PC-3 (cell line): ENCODE data around the gene KTI12. TPM values are rescaled to one million over a fixed set of nuclear protein-coding genes. Genes with fewer than 3 reads are reported as not detected.

Experiments used
- ATAC-seq: fragments of 200-7000 bp; cut with Tn5 transposase; 2 replicates; pipeline ENCODE4 v1.9.1; 2020; ENCODE audit warnings: mild to moderate bottlenecking, moderate library complexity
- BruUV-seq: library from RNA; stranded (reverse); fragments of 400-500 nt; replicated peaks from 2 replicates; lab custom pipeline; 2021; lab: Mats Ljungman, UMichigan
- CTCF ChIA-PET: fragments of 300-600 bp; sonication (Branson Sonifier 250); formaldehyde crosslinking; loops from one replicate; lab custom pipeline; 2022; ENCODE audit warnings: antibody characterized with exemption; lab: Charles Lee
- POLR2A ChIA-PET: fragments of 300-600 bp; sonication (Branson Sonifier 250); formaldehyde crosslinking; loops from one replicate; lab custom pipeline; 2022; ENCODE audit warnings: antibody characterized with exemption; ENCODE audit not compliant: unreplicated experiment; lab: Charles Lee
- DNase-seq: peaks from one replicate; pipeline ENCODE4 v3.0.0-alpha.2; 2015
- H2AFZ ChIP-seq: fragments of 300-600 bp; sonication (generic); 2 replicates; pipeline ENCODE4 v1.6.0; 2016; ENCODE audit warnings: antibody characterized with exemption, low read length
- H3F3A ChIP-seq: fragments of 300-600 bp; sonication (generic); one replicate; pipeline ENCODE4 v1.6.0; 2017; ENCODE audit warnings: antibody characterized with exemption, low read length, control low read depth, mild to moderate bottlenecking; ENCODE audit not compliant: unreplicated experiment
- H3K27ac ChIP-seq: fragments of 300-600 bp; sonication (generic); 2 replicates; pipeline ENCODE4 v1.5.1; 2016; ENCODE audit warnings: mild to moderate bottlenecking, low read length
- H3K27me3 ChIP-seq: fragments of 300-600 bp; sonication (generic); 2 replicates; pipeline ENCODE4 v1.6.1; 2016; ENCODE audit warnings: low read length, mixed read lengths
- H3K36me3 ChIP-seq: fragments of 300-600 bp; sonication (generic); 2 replicates; pipeline ENCODE4 v1.6.1; 2016; ENCODE audit warnings: low read depth, mixed run types, low read length, mixed read lengths
- H3K4me1 ChIP-seq: fragments of 300-600 bp; sonication (generic); 2 replicates; pipeline ENCODE4 v1.5.1; 2016; ENCODE audit warnings: low read length; ENCODE audit not compliant: insufficient read depth
- H3K4me2 ChIP-seq: fragments of 300-600 bp; sonication (generic); 2 replicates; pipeline ENCODE4 v1.6.0; 2016; ENCODE audit warnings: low read length
- H3K4me3 ChIP-seq: fragments of 300-600 bp; sonication (generic); 2 replicates; pipeline ENCODE4 v1.5.1; 2016; ENCODE audit warnings: mild to moderate bottlenecking, low read length, mixed read lengths
- H3K79me2 ChIP-seq: fragments of 300-600 bp; sonication (generic); 2 replicates; pipeline ENCODE4 v1.6.1; 2017; ENCODE audit warnings: low read length, mixed read lengths
- H3K9ac ChIP-seq: fragments of 300-600 bp; sonication (generic); 2 replicates; pipeline ENCODE4 v1.6.0; 2016; ENCODE audit warnings: mild to moderate bottlenecking, low read length
- H3K9me2 ChIP-seq: fragments of 300-600 bp; sonication (generic); replicated peaks from 2 replicates; pipeline ENCODE4 v1.6.1; 2016; ENCODE audit warnings: mixed run types, low read length, mixed read lengths
- H3K9me3 ChIP-seq: fragments of 300-600 bp; sonication (generic); 2 replicates; pipeline ENCODE4 v1.6.1; 2016; ENCODE audit warnings: low read length, mixed read lengths
- H4K20me1 ChIP-seq: fragments of 300-600 bp; sonication (generic); 2 replicates; pipeline ENCODE4 v1.6.1; 2016; ENCODE audit warnings: low read length, mixed read lengths
- CTCF ChIP-seq: fragments of 300-600 bp; sonication (generic); conservative IDR thresholded peaks from 2 replicates; pipeline ENCODE4 v1.5.1; 2017; ENCODE audit warnings: antibody characterized with exemption, low read depth, mild to moderate bottlenecking, low read length
- EZH2 ChIP-seq: fragments of 300-600 bp; sonication (generic); IDR thresholded peaks from one replicate; pipeline ENCODE4 v1.6.1; 2017; ENCODE audit warnings: antibody characterized with exemption, mild to moderate bottlenecking, low read length; ENCODE audit not compliant: unreplicated experiment
- EZH2phosphoT487 ChIP-seq: fragments of 300-600 bp; sonication (generic); IDR thresholded peaks from 2 replicates; pipeline ENCODE4 v1.6.1; 2018; ENCODE audit warnings: mild to moderate bottlenecking, antibody characterized with exemption, low read length, borderline replicate concordance
- intact Hi-C: fragments of 100-400 bp; cut with micrococcal nuclease; formaldehyde crosslinking; loops from 2 replicates; pipeline ENCODE4 v1.9.0; 2023
- total RNA-seq: library from RNA; depleted of rRNA; stranded (reverse); fragments of >200 nt; gene quantifications from 2 replicates; pipeline ENCODE4 v1.2.3, GENCODE V29; 2014

Gene KTI12
- total RNA-seq, 1 experiment from 2014 or later: 9.7 TPM

GRCh38 chr1:52028328-52028727 is 5.3 kb downstream of the KTI12 start:
- no peak for TF ChIP-seq EZH2phosphoT487
- no peak for TF ChIP-seq EZH2
- TF ChIP-seq CTCF: no peak
- no peak overlapping the region for H3K4me3 ChIP-seq
- no peak overlapping the region for H2AFZ ChIP-seq
- no peak overlapping the region for H3K4me2 ChIP-seq
- H3K27ac ChIP-seq: no peak overlapping the region
- no peak for ATAC-seq
- peaks cover 15% of the 10 kb centered on the region for H4K20me1 ChIP-seq
- no peaks in the 10 kb centered on the region for H3K9me3 ChIP-seq
- ChIA-PET CTCF (no interaction called here), POLR2A (no interaction called here)
- DNase-seq: no peak
- H3K9ac ChIP-seq: no peak overlapping the region
- H3K4me1 ChIP-seq: peaks cover 11% of the 10 kb centered on the region
- intact Hi-C loops: no loop called here
- no peaks in the 10 kb centered on the region for H3K27me3 ChIP-seq
- H3K36me3 ChIP-seq: peaks cover 5% of the 10 kb centered on the region
- H3K79me2 ChIP-seq: peaks cover 32% of the 10 kb centered on the region
- no peaks in the 10 kb centered on the region for H3F3A ChIP-seq
- H3K9me2 ChIP-seq: no peaks in the 10 kb centered on the region
- no TSS peak for BruUV-seq

DNA sequence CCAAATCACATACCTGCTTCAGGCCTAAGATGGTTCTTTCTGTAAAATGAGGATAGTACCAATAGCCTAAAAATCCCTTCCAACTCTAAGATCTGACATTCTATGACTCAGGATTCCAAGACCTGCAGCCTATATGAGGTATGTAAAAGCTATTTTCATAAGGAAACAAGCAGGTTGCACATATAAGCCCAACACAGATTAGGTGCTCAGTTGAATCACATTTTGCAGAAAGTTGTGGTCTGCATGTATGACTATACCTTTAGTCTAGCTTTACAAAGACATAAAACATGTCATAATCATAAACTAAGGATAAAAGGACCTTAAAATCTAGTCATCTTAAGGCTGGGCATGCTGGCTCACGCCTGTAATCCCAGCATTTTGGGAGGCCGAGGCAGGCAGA is 7.3 kb downstream of the KTI12 start:
- 0 out of 2 replicates have a peak, but pooled peaks cover under 1% of the 10 kb centered on the region for H3K4me1 ChIP-seq
- BruUV-seq: no TSS peak
- H3K4me3 ChIP-seq: no peak overlapping the region
- no peaks in the 10 kb centered on the region for H3K9me2 ChIP-seq
- no peak overlapping the region for H3K4me2 ChIP-seq
- H3K79me2 ChIP-seq: peaks cover 12% of the 10 kb centered on the region
- H3F3A ChIP-seq: no peaks in the 10 kb centered on the region
- CTCF ChIA-PET: no interaction called here
- no peaks in the 10 kb centered on the region for H4K20me1 ChIP-seq
- no peaks in the 10 kb centered on the region for H3K9me3 ChIP-seq
- POLR2A ChIA-PET: no interaction called here
- no peak overlapping the region for H2AFZ ChIP-seq
- intact Hi-C loops: no loop called here
- peaks cover 9% of the 10 kb centered on the region for H3K36me3 ChIP-seq
- no peak overlapping the region for H3K27ac ChIP-seq
- ATAC-seq (no peak), DNase-seq (no peak)
- no peak for TF ChIP-seq CTCF
- TF ChIP-seq EZH2: no peak
- TF ChIP-seq EZH2phosphoT487: no peak
- no peaks in the 10 kb centered on the region for H3K27me3 ChIP-seq
- H3K9ac ChIP-seq: no peak overlapping the region

DNA sequence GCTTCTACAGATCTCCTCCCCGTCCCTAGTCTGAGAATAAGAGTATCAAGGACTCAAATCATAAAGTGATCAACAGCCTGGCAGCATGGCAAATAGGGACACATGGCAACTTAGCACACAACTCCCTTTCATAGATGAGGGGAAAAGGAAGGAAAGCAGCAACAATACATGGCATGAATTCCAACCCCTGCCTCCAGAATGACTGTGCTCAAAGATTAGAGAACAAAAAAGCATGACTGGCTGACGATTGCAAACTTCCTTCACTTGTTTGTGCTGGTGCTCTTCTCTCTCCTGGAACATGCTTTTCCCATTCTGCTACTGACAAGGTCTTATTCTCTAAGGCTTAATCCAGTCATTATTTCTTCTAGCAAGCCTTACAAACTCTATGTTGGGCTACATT is 11.5 kb downstream of the KTI12 start:
- DNase-seq: no peak
- no peak overlapping the region for H3K4me3 ChIP-seq
- ChIA-PET CTCF (no interaction called here), POLR2A (no interaction called here)
- intact Hi-C loops: no loop called here
- no peaks in the 10 kb centered on the region for H3K9me2 ChIP-seq
- H3F3A ChIP-seq: no peaks in the 10 kb centered on the region
- no peak overlapping the region for H3K4me2 ChIP-seq
- H3K9me3 ChIP-seq: no peaks in the 10 kb centered on the region
- no peaks in the 10 kb centered on the region for H3K4me1 ChIP-seq
- no peaks in the 10 kb centered on the region for H3K27me3 ChIP-seq
- H4K20me1 ChIP-seq: no peaks in the 10 kb centered on the region
- no peaks in the 10 kb centered on the region for H3K79me2 ChIP-seq
- no peak overlapping the region for H3K9ac ChIP-seq
- H3K27ac ChIP-seq: no peak overlapping the region
- BruUV-seq: no TSS peak
- no peak for TF ChIP-seq CTCF
- no peak for TF ChIP-seq EZH2phosphoT487
- TF ChIP-seq EZH2: no peak
- ATAC-seq: no peak
- no peak overlapping the region for H2AFZ ChIP-seq
- peaks cover 13% of the 10 kb centered on the region for H3K36me3 ChIP-seq
